K562 (cell line): ENCODE results near the gene SLC4A9. TPM values are rescaled to one million over a fixed set of nuclear protein-coding genes. Genes with fewer than 3 reads are reported as not detected.

Experiments used
- ATAC-seq: fragments of 200-7000 bp; cut with Tn5 transposase; 3 replicates; pipeline ENCODE4 v1.9.1; 2020; ENCODE audit warnings: moderate library complexity
- BruUV-seq: library from RNA; stranded (reverse); fragments of 400-500 nt; replicated peaks from 2 replicates; lab custom pipeline; 2021; lab: Mats Ljungman, UMichigan
- CTCF ChIA-PET: fragments of 300-600 bp; formaldehyde crosslinking; extraction: SDS; loops from one replicate; lab custom pipeline; 2021; ENCODE audit warnings: low intra/inter-chr PET ratio; lab: Yijun Ruan, JAX
- POLR2A ChIA-PET: fragments of 300-600, 350-650 bp; sonication (Branson Sonifier 250); formaldehyde crosslinking; extraction: SDS; loops from one replicate; lab custom pipeline; 2021; ENCODE audit warnings: antibody characterized with exemption, inconsistent platforms; lab: Yijun Ruan, JAX
- DNase-seq, 4 experiments: peaks; one replicate each; pipeline versions ENCODE4 v3.0.0 to v3.0.0-alpha.2; 2011 to 2018; ENCODE audit warnings: low spot score in 3 of 4, mixed read lengths in 3 of 4; ENCODE audit errors: extremely low read depth in 1 of 4
- FAIRE-seq: peaks from 2 replicates; lab custom pipeline; 2011; peaks lifted over from hg19 to GRCh38; lab: Jason Lieb, UNC
- H2AFZ ChIP-seq: 2 replicates; pipeline ENCODE4 v1.6.0; 2011; ENCODE audit warnings: low read depth, low read length, control low read depth, inconsistent platforms
- H3K27ac ChIP-seq: fragments of 200-600 bp; 3 replicates; pipeline ENCODE4 v1.8.0; 2011; ENCODE audit warnings: low read depth, mild to moderate bottlenecking, control low read depth, inconsistent platforms, low read length, moderate library complexity, mixed read lengths; ENCODE audit errors: extremely low read depth
- H3K27me3 ChIP-seq, 2 experiments: fragments of 300-600 bp in 1 of 2; 2 replicates in 1 of 2; 3 replicates in 1 of 2; pipeline versions ENCODE4 v1.6.0 to v1.8.0; 2011; ENCODE audit warnings: inconsistent platforms in 2 of 2, low read length in 2 of 2, mild to moderate bottlenecking in 1 of 2, mixed read lengths in 1 of 2, moderate library complexity in 1 of 2; ENCODE audit not compliant: control insufficient read depth in 2 of 2, insufficient read depth in 2 of 2
- H3K36me3 ChIP-seq: fragments of 300-600 bp; 3 replicates; pipeline ENCODE4 v1.8.0; 2011; ENCODE audit warnings: mild to moderate bottlenecking, low read length, inconsistent platforms; ENCODE audit not compliant: control insufficient read depth, insufficient read depth
- H3K4me1 ChIP-seq, 2 experiments: fragments of 200-600 bp in 1 of 2; replicated peaks in 1 of 2; 2 replicates in 1 of 2; 3 replicates in 1 of 2; pipeline versions ENCODE4 v1.5.1 to v1.8.0; 2011; ENCODE audit warnings: inconsistent platforms in 2 of 2, low read length in 2 of 2, mild to moderate bottlenecking in 1 of 2, mixed read lengths in 1 of 2, moderate library complexity in 1 of 2; ENCODE audit not compliant: control insufficient read depth in 2 of 2, insufficient read depth in 2 of 2
- H3K4me2 ChIP-seq: 2 replicates; pipeline ENCODE4 v1.6.1; 2011; ENCODE audit warnings: low read length, control low read depth, inconsistent platforms, mixed read lengths; ENCODE audit not compliant: insufficient read depth
- H3K4me3 ChIP-seq: fragments of 200-600 bp; sonication (generic), shearing (Covaris generic); 2 replicates; pipeline ENCODE4 v1.5.1; 2016; ENCODE audit warnings: control low read depth, inconsistent platforms
- H3K79me2 ChIP-seq: fragments of 200-600 bp; 3 replicates; pipeline ENCODE4 v1.8.0; 2011; ENCODE audit warnings: low read length, inconsistent platforms; ENCODE audit not compliant: control insufficient read depth, insufficient read depth
- H3K9ac ChIP-seq, 2 experiments: 2 replicates each; pipeline versions ENCODE4 v1.6.0 to v1.6.1; 2011; ENCODE audit warnings: low read depth in 2 of 2, low read length in 2 of 2, control low read depth in 1 of 2, inconsistent platforms in 1 of 2, mild to moderate bottlenecking in 1 of 2, mixed read lengths in 1 of 2; ENCODE audit not compliant: insufficient read depth in 1 of 2
- H3K9me1 ChIP-seq: one replicate; pipeline ENCODE4 v1.6.0; 2011; ENCODE audit warnings: inconsistent platforms, mild to moderate bottlenecking, low read length, moderate library complexity; ENCODE audit not compliant: control insufficient read depth, insufficient read depth
- H3K9me3 ChIP-seq: replicated peaks from 2 replicates; pipeline ENCODE4 v1.5.1; 2011; ENCODE audit warnings: low read depth, low read length, inconsistent platforms; ENCODE audit not compliant: control insufficient read depth, insufficient read depth
- H4K20me1 ChIP-seq: replicated peaks from 2 replicates; pipeline ENCODE4 v1.6.1; 2011; ENCODE audit warnings: low read length, inconsistent platforms, mixed read lengths; ENCODE audit not compliant: control insufficient read depth, insufficient read depth
- ARID1B ChIP-seq: fragments of 450-650 bp; IDR thresholded peaks from 2 replicates; pipeline ENCODE4 v1.6.1; 2016; ENCODE audit warnings: antibody characterized with exemption, mild to moderate bottlenecking, inconsistent platforms
- ARID2 ChIP-seq: fragments of 450-650 bp; IDR thresholded peaks from 2 replicates; pipeline ENCODE4 v1.6.1; 2017; ENCODE audit warnings: antibody characterized with exemption, mild to moderate bottlenecking
- CBFA2T3 ChIP-seq: fragments of 450-650 bp; IDR thresholded peaks from 2 replicates; pipeline ENCODE4 v1.6.1; 2017
- CTBP1 ChIP-seq: fragments of 450-650 bp; IDR thresholded peaks from 2 replicates; pipeline ENCODE4 v1.6.1; 2016; ENCODE audit warnings: borderline replicate concordance
- DPF2 ChIP-seq: fragments of 450-650 bp; IDR thresholded peaks from 2 replicates; pipeline ENCODE4 v1.6.1; 2016
- FOSL1 ChIP-seq: fragments of 200-800 bp; sonication (Bioruptor generic); conservative IDR thresholded peaks from 2 replicates; pipeline ENCODE4 v1.6.1; 2016; ENCODE audit warnings: missing genetic modification characterization, missing compliant biosample characterization
- JUND ChIP-seq, 2 experiments: IDR thresholded peaks; 2 replicates in 1 of 2; 3 replicates in 1 of 2; pipeline ENCODE4 v1.6.1; 2011; ENCODE audit warnings: borderline replicate concordance in 2 of 2, low read depth in 2 of 2, low read length in 2 of 2, improper control_type of control experiment in 1 of 2, missing biosample characterization in 1 of 2, missing genetic modification characterization in 1 of 2, missing genetic modification reagents in 1 of 2
- KLF1 ChIP-seq: fragments of 450-650 bp; IDR thresholded peaks from 2 replicates; pipeline ENCODE4 v1.6.1; 2016; ENCODE audit warnings: missing genetic modification characterization, missing compliant biosample characterization
- ZEB2 ChIP-seq: fragments of 450-650 bp; IDR thresholded peaks from 2 replicates; pipeline ENCODE4 v1.6.1; 2016
- WGBS: fragments of 100-300 bp; shearing (Covaris generic); methylation state at CpG from one replicate; pipeline ENCODE4 v1.1.6; 2016; ENCODE audit warnings: low coverage, mixed read lengths; ENCODE audit not compliant: insufficient coverage; ENCODE audit errors: missing lambda C conversion rate; 5-methylcytosine and 5-hydroxymethylcytosine counted together
- in situ Hi-C: fragments of 300-500 bp; cut with MboI; formaldehyde crosslinking; loops from 4 replicates; pipeline ENCODE4 v1.15.0; 2018; ENCODE audit warnings: inconsistent platforms, mixed read lengths
- intact Hi-C: fragments of 100-400 bp; cut with micrococcal nuclease; formaldehyde crosslinking; loops from 2 replicates; pipeline ENCODE4 v1.14.2; 2022
- polyA plus RNA-seq, 8 experiments: library from polyadenylated mRNA; depleted of rRNA in 4 of 8; stranded (reverse) in 5 of 8; unstranded in 3 of 8; fragments of >200 nt; fragmentation: Nextera tagmentation in 2 of 8; fragmentation: Illumina TruSeq in 1 of 8; extraction: Ambion mirVana in 2 of 8; extraction: Trizol in 1 of 8; gene quantifications; 2 replicates each; pipeline versions ENCODE4 v1.2.1 to v1.2.3, GENCODE V29; 2011 to 2014; ENCODE audit warnings: inconsistent platforms in 1 of 8, missing spikeins in 1 of 8
- total RNA-seq, 7 experiments: library from RNA; depleted of rRNA in 6 of 7; stranded (reverse); fragments of >200 nt in 6 of 7; fragmentation: Illumina TruSeq in 2 of 7; extraction: Trizol in 2 of 7; gene quantifications; 2 replicates each; pipeline versions ENCODE4 v1.2.1 to v1.2.3, GENCODE V29; 2011 to 2021; ENCODE audit warnings: low replicate concordance in 1 of 7
- TF ChIP-seq, protein P1 (sequence below): fragments of 450-650 bp; conservative IDR thresholded peaks from 2 replicates; pipeline ENCODE4 v1.6.1; 2016; ENCODE audit warnings: missing genetic modification characterization, low read depth, mild to moderate bottlenecking, control low read depth, missing compliant biosample characterization
- TF ChIP-seq, protein P2 (sequence below), 2 experiments: fragments of 450-650 bp in 1 of 2; sonication (generic) in 1 of 2; formaldehyde crosslinking in 1 of 2; IDR thresholded peaks in 1 of 2; conservative IDR thresholded peaks in 1 of 2; 2 replicates each; pipeline versions ENCODE4 v1.6.1 to v1.8.1; 2016 to 2023; ENCODE audit warnings: mild to moderate bottlenecking in 2 of 2, moderate library complexity in 2 of 2, inconsistent platforms in 1 of 2, missing genetic modification reagents in 1 of 2
- TF ChIP-seq, protein P3 (sequence below): fragments of 450-650 bp; formaldehyde crosslinking; IDR thresholded peaks from 2 replicates; pipeline ENCODE4 v1.4.0; 2020; ENCODE audit warnings: mild to moderate bottlenecking

SLC4A9 gene
- total and polyA plus RNA-seq, 9 of the 15 experiments (the other 6 are each of a cell fraction or from before 2014, with no cell fraction given): 0.05 to 0.13 TPM; not detected in 7

DNA sequence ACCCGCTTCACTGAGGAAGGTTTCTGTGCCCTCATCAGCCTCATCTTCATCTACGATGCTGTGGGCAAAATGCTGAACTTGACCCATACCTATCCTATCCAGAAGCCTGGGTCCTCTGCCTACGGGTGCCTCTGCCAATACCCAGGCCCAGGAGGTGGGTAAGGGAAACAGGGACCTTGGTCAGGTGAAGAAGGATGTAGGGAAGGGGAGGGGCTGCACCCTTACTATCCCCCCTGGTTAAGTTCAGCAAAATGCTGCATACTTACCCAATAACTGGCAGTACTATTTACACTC is 4.4 kb downstream of the SLC4A9 start (continued):
- no peak for TF ChIP-seq ARID2
- TF ChIP-seq, protein P1, sequence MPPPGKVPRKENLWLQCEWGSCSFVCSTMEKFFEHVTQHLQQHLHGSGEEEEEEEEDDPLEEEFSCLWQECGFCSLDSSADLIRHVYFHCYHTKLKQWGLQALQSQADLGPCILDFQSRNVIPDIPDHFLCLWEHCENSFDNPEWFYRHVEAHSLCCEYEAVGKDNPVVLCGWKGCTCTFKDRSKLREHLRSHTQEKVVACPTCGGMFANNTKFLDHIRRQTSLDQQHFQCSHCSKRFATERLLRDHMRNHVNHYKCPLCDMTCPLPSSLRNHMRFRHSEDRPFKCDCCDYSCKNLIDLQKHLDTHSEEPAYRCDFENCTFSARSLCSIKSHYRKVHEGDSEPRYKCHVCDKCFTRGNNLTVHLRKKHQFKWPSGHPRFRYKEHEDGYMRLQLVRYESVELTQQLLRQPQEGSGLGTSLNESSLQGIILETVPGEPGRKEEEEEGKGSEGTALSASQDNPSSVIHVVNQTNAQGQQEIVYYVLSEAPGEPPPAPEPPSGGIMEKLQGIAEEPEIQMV (tag): no peak

- H3K27me3 ChIP-seq: no peaks in the 10 kb centered on the region
- no peaks in the 10 kb centered on the region; the same call in 1 of the 2 replicates for H4K20me1 ChIP-seq
- H3K4me2 ChIP-seq: no peak overlapping the region
- no peak overlapping the region for H2AFZ ChIP-seq
- 7% methylated on average over 3 of the region's 3 CpGs for WGBS
- H3K4me1 ChIP-seq: peaks cover 9 to 13% of the 10 kb centered on the region in 2 experiments; a peak in 4 of 5 replicates
- 0 out of 4 replicates have a peak overlapping the region, but pooled peaks of 1 of the 2 experiments have one; percentile 10 for H3K9ac ChIP-seq
- peak in 2 of 4 experiments; percentile 37 to 42 for DNase-seq
- no peak overlapping the region for H3K4me3 ChIP-seq
- in situ Hi-C loops (loop anchor here (5.0 kb wide), 1 partner anchor 347 kb away; no protein-coding TSS in a partner anchor), intact Hi-C loops (no loop called here)
- no peak for ATAC-seq
- no peaks in the 10 kb centered on the region for H3K36me3 ChIP-seq
- ChIA-PET CTCF (no interaction called here), POLR2A (interaction anchor here (0.6 kb wide), 2 partner anchors 12 to 36 kb away, joined by 3 read pairs; partner anchors contain the start of gene ANKHD1)
- H3K9me1 ChIP-seq: no peaks in the 10 kb centered on the region
- peak; percentile 6 for FAIRE-seq
- no peak overlapping the region for H3K27ac ChIP-seq
- 0 out of 2 replicates have a peak, but pooled peaks have one; percentile 25 for TF ChIP-seq DPF2
- TF ChIP-seq, protein P2, sequence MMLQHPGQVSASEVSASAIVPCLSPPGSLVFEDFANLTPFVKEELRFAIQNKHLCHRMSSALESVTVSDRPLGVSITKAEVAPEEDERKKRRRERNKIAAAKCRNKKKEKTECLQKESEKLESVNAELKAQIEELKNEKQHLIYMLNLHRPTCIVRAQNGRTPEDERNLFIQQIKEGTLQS (IDR thresholded peaks at IDR 0.05): peak; percentile 50; the same call in 1 of the 2 replicates
- TF ChIP-seq, protein P2 (CRISPR knock-in tag; conservative IDR thresholded peaks at IDR 0.05): no peak
- peak; percentile 44 for TF ChIP-seq ARID1B
- TF ChIP-seq, protein P3, sequence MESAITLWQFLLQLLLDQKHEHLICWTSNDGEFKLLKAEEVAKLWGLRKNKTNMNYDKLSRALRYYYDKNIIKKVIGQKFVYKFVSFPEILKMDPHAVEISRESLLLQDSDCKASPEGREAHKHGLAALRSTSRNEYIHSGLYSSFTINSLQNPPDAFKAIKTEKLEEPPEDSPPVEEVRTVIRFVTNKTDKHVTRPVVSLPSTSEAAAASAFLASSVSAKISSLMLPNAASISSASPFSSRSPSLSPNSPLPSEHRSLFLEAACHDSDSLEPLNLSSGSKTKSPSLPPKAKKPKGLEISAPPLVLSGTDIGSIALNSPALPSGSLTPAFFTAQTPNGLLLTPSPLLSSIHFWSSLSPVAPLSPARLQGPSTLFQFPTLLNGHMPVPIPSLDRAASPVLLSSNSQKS: no peak
- TF ChIP-seq CBFA2T3: peak; percentile 25; the same call in 1 of the 2 replicates
- TF ChIP-seq JUND (IDR thresholded peaks at IDR 0.05; ENCODE audit: borderline replicate concordance, low read depth, low read length): peak; percentile 68
- peak; percentile 16; the same call in 1 of the 3 replicates for TF ChIP-seq JUND (tag; IDR thresholded peaks at IDR 0.05; ENCODE audit: borderline replicate concordance, low read depth, low read length)
- peak; percentile 37; the same call in 1 of the 2 replicates for TF ChIP-seq ZEB2
- no peak for TF ChIP-seq KLF1
- peak; percentile 46; the same call in 1 of the 2 replicates for TF ChIP-seq CTBP1
- TF ChIP-seq FOSL1 (tag): peak; percentile 75
- H3K79me2 ChIP-seq: no peaks in the 10 kb centered on the region
- no TSS peak for BruUV-seq
- no peaks in the 10 kb centered on the region for H3K9me3 ChIP-seq
These were observed 5.3 kb downstream of the SLC4A9 start for GRCh38 chr5:140365282-140365681.
